ENCODE measurements around the gene MEIS2. TPM values are rescaled to one million over a fixed set of nuclear protein-coding genes. Genes with fewer than 3 reads are reported as not detected.

Gene MEIS2
- total RNA-seq, 2 experiments from 2014 or later = not detected

DNA sequence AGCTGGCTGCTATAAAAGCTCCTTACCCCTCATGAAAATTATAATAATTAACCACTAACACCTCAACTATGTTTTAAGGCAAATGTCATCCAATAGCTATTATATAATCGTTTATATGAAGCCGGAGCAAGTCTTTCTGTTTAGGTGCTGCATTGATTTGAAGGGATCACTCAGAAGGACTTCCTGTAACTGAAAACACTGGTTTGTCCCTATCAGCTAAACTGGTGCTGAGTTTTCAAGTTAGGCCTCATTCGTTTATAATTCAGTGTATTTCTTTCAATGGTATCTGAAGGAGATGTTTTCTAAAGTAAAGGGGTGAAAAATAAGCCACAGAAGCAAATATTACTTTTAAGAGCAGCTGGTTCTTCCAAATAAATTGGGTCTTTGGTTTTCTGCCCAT lies 14.2 kb downstream of the MEIS2 start:
- POLR2A ChIA-PET = no interaction called here
- peaks cover 31% of the 10 kb centered on the region for H3K27me3 Mint-ChIP-seq

DNA sequence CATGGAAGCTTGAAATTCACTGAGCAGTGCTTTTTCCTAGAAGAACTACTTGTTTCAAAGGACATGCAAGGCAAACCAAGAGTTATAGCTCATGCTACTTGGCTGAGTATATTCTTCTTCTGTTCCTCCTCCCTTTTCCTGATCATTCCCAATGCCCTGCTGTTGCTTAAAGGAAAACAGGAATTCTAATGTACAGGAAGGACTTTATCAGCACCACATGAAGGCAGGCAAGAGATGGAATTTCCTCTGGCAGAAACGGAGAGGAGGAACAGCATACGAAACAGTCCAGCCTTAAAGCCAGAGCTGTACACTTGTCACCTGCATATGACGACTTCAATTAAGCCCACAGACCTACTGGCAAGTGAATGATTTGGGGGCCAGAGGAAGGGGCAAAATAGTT lies 15.7 kb downstream of the MEIS2 start:
- H3K9me3 ChIP-seq (ENCODE audit: control insufficient read depth in 1 of 2, insufficient read depth in 1 of 2, low read length in 2 of 2) = no peaks in the 10 kb centered on the region
- no peaks in the 10 kb centered on the region for H3K4me1 ChIP-seq (ENCODE audit: insufficient read depth, low read length)
- ChIA-PET CTCF (no interaction called here), POLR2A (no interaction called here)
- ATAC-seq (ENCODE audit: poor library complexity) = no peak
- TF ChIP-seq, protein P1, sequence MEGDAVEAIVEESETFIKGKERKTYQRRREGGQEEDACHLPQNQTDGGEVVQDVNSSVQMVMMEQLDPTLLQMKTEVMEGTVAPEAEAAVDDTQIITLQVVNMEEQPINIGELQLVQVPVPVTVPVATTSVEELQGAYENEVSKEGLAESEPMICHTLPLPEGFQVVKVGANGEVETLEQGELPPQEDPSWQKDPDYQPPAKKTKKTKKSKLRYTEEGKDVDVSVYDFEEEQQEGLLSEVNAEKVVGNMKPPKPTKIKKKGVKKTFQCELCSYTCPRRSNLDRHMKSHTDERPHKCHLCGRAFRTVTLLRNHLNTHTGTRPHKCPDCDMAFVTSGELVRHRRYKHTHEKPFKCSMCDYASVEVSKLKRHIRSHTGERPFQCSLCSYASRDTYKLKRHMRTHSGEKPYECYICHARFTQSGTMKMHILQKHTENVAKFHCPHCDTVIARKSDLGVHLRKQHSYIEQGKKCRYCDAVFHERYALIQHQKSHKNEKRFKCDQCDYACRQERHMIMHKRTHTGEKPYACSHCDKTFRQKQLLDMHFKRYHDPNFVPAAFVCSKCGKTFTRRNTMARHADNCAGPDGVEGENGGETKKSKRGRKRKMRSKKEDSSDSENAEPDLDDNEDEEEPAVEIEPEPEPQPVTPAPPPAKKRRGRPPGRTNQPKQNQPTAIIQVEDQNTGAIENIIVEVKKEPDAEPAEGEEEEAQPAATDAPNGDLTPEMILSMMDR (IDR thresholded peaks at IDR 0.05) = no peak
- Mint-ChIP-seq H3K4me3 (no peak overlapping the region), H3K9me3 (no peaks in the 10 kb centered on the region), H3K27me3 (peaks cover 33% of the 10 kb centered on the region), H3K27ac (no peak overlapping the region), H3K4me1 (ENCODE audit: low read depth) (no peaks in the 10 kb centered on the region), H3K36me3 (ENCODE audit: low read depth) (no peaks in the 10 kb centered on the region)
- peaks cover 0 to 6% of the 10 kb centered on the region in 2 experiments for H3K27me3 ChIP-seq (ENCODE audit: control insufficient read depth in 1 of 2, insufficient read depth in 2 of 2, low read length in 2 of 2)
- no peaks in the 10 kb centered on the region for H3K36me3 ChIP-seq (ENCODE audit: insufficient read depth, low read length)
- no peak for DNase-seq
- H3K4me3 ChIP-seq (ENCODE audit: low read length) = no peak overlapping the region
- H3K27ac ChIP-seq (ENCODE audit: low read depth in 1 of 2, low read length in 2 of 2) = no peak overlapping the region
- intact Hi-C loops (cut with DNase I, micrococcal nuclease) = no loop called here

More for the DNA sequence above, 14.2 kb downstream of the MEIS2 start:
- Histone ChIP-seq H3K27ac (ENCODE audit: low read depth in 1 of 2, low read length in 2 of 2) (no peak overlapping the region), H3K36me3 (ENCODE audit: insufficient read depth, low read length) (no peaks in the 10 kb centered on the region), H3K4me1 (ENCODE audit: insufficient read depth, low read length) (no peaks in the 10 kb centered on the region), H3K4me3 (ENCODE audit: low read length) (no peak overlapping the region), H3K9me3 (ENCODE audit: control insufficient read depth in 1 of 2, insufficient read depth in 1 of 2, low read length in 2 of 2) (no peaks in the 10 kb centered on the region), H3K27me3 (ENCODE audit: control insufficient read depth in 1 of 2, insufficient read depth in 2 of 2, low read length in 2 of 2) (peaks cover 0 to 13% of the 10 kb centered on the region in 2 experiments)
- H3K4me3 Mint-ChIP-seq = no peak overlapping the region
- intact Hi-C loops (cut with DNase I, micrococcal nuclease) = no loop called here
- no peaks in the 10 kb centered on the region for H3K36me3 Mint-ChIP-seq (ENCODE audit: low read depth)
- H3K27ac Mint-ChIP-seq = no peak overlapping the region
- H3K9me3 Mint-ChIP-seq = no peaks in the 10 kb centered on the region
- no peaks in the 10 kb centered on the region for H3K4me1 Mint-ChIP-seq (ENCODE audit: low read depth)
- DNase-seq (no peak), ATAC-seq (ENCODE audit: poor library complexity) (no peak)
- TF ChIP-seq, protein P1 (IDR thresholded peaks at IDR 0.05) = no peak
- CTCF ChIA-PET = no interaction called here

DNA sequence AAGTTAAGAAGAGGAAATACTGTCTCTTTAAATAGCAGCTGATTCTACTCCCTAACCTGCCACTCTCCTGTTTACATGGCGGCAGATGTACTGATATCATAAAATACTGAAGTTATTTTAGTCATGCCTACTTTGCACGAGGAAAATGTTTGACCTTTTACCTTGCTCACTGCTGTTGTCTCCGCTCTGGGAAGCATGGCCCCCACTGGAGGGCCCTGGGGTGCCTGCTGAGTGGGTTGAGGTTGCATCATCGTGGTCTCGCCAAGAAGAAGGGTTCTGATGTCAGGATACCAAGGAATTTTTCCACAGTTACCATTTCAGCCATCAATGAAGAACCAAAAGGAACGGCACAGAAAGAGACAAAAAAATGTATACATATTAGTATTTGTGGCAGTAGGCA lies 16.7 kb downstream of the MEIS2 start:
- Mint-ChIP-seq H3K4me3 (no peak overlapping the region), H3K4me1 (ENCODE audit: low read depth) (no peaks in the 10 kb centered on the region), H3K9me3 (no peaks in the 10 kb centered on the region), H3K27ac (no peak overlapping the region), H3K27me3 (peaks cover 38% of the 10 kb centered on the region), H3K36me3 (ENCODE audit: low read depth) (no peaks in the 10 kb centered on the region)
- DNase-seq = no peak
- intact Hi-C loops (cut with DNase I, micrococcal nuclease) = no loop called here
- H3K9me3 ChIP-seq (ENCODE audit: control insufficient read depth in 1 of 2, insufficient read depth in 1 of 2, low read length in 2 of 2) = no peaks in the 10 kb centered on the region
- TF ChIP-seq, protein P1 (IDR thresholded peaks at IDR 0.05) = no peak
- no peak overlapping the region for H3K27ac ChIP-seq (ENCODE audit: low read depth in 1 of 2, low read length in 2 of 2)
- no peak overlapping the region for H3K4me3 ChIP-seq (ENCODE audit: low read length)
- ChIA-PET CTCF (no interaction called here), POLR2A (no interaction called here)
- H3K36me3 ChIP-seq (ENCODE audit: insufficient read depth, low read length) = no peaks in the 10 kb centered on the region
- peaks cover 0 to 6% of the 10 kb centered on the region in 2 experiments for H3K27me3 ChIP-seq (ENCODE audit: control insufficient read depth in 1 of 2, insufficient read depth in 2 of 2, low read length in 2 of 2)
- ATAC-seq (ENCODE audit: poor library complexity) = no peak
- H3K4me1 ChIP-seq (ENCODE audit: insufficient read depth, low read length) = no peaks in the 10 kb centered on the region
